Measurements from ENCODE around the gene ST7. TPM values are rescaled to one million over a fixed set of nuclear protein-coding genes. Genes with fewer than 3 reads are reported as not detected.

The ST7 gene
- total RNA-seq, 2 experiments from 2014 or later, result 9.6 to 10.7 TPM

GRCh38 chr7:117036836-117037235 is 83.5 kb downstream of the ST7 start:
- Histone ChIP-seq H3K79me2 (ENCODE audit: insufficient read depth, low read depth, low read length) (no peaks in the 10 kb centered on the region), H3K4me2 (ENCODE audit: low read length) (no peak overlapping the region), H3K27ac (ENCODE audit: low read depth, low read length, poor library complexity, severe bottlenecking) (no peak overlapping the region), H3K4me1 (ENCODE audit: insufficient read depth, low read length, poor library complexity, severe bottlenecking) (no peaks in the 10 kb centered on the region), H3K9me2 (ENCODE audit: insufficient read depth, low read length) (no peaks in the 10 kb centered on the region), H4K20me1 (ENCODE audit: insufficient read depth, low read length) (peaks cover 7% of the 10 kb centered on the region; the same call in 1 of the 2 replicates), H3K4me3 (ENCODE audit: low read depth, low read length, poor library complexity, severe bottlenecking) (no peak overlapping the region), H3K9me3 (ENCODE audit: low read length) (no peaks in the 10 kb centered on the region), H3K36me3 (ENCODE audit: insufficient read depth, low read length) (no peaks in the 10 kb centered on the region), H2AFZ (ENCODE audit: low read length) (no peak overlapping the region)
- BruUV-seq (replicated peaks), result no TSS peak
- ChIA-PET POLR2A (no interaction called here), CTCF (ENCODE audit: unreplicated experiment) (no interaction called here)
- no peak for TF ChIP-seq CTCF (conservative IDR thresholded peaks at IDR 0.05; ENCODE audit: low read length)
- no peak for TF ChIP-seq EZH2phosphoT487 (IDR thresholded peaks at IDR 0.05; ENCODE audit: borderline replicate concordance, low read depth, low read length)
- no peak for DNase-seq (ENCODE audit: low spot score)
- intact Hi-C loops (cut with micrococcal nuclease; ENCODE audit: unreplicated experiment), result no loop called here

- CTCF ChIA-PET (ENCODE audit: unreplicated experiment), result no interaction called here
- H3K79me2 ChIP-seq (ENCODE audit: insufficient read depth, low read depth, low read length), result no peaks in the 10 kb centered on the region
- no peaks in the 10 kb centered on the region for H3K9me3 ChIP-seq (ENCODE audit: low read length)
- H3K27ac ChIP-seq (ENCODE audit: low read depth, low read length, poor library complexity, severe bottlenecking), result no peak overlapping the region
- POLR2A ChIA-PET, result no interaction called here
- no peak overlapping the region for H3K4me2 ChIP-seq (ENCODE audit: low read length)
- no peak overlapping the region for H3K4me3 ChIP-seq (ENCODE audit: low read depth, low read length, poor library complexity, severe bottlenecking)
- intact Hi-C loops (cut with micrococcal nuclease; ENCODE audit: unreplicated experiment), result no loop called here
- peaks cover 7% of the 10 kb centered on the region; the same call in 1 of the 2 replicates for H4K20me1 ChIP-seq (ENCODE audit: insufficient read depth, low read length)
- no TSS peak for BruUV-seq (replicated peaks)
- H3K36me3 ChIP-seq (ENCODE audit: insufficient read depth, low read length), result no peaks in the 10 kb centered on the region
- H3K9me2 ChIP-seq (ENCODE audit: insufficient read depth, low read length), result no peaks in the 10 kb centered on the region
- no peaks in the 10 kb centered on the region for H3K4me1 ChIP-seq (ENCODE audit: insufficient read depth, low read length, poor library complexity, severe bottlenecking)
- H2AFZ ChIP-seq (ENCODE audit: low read length), result no peak overlapping the region
- DNase-seq (ENCODE audit: low spot score), result no peak
- TF ChIP-seq CTCF (conservative IDR thresholded peaks at IDR 0.05; ENCODE audit: low read length) (no peak), EZH2phosphoT487 (IDR thresholded peaks at IDR 0.05; ENCODE audit: borderline replicate concordance, low read depth, low read length) (no peak)
These were observed 85.1 kb downstream of the ST7 start for GRCh38 chr7:117038408-117038807.

GRCh38 chr7:117041007-117041406 is 87.7 kb downstream of the ST7 start:
- no peak for DNase-seq (ENCODE audit: low spot score)
- Histone ChIP-seq H3K4me3 (ENCODE audit: low read depth, low read length, poor library complexity, severe bottlenecking) (no peak overlapping the region), H3K79me2 (ENCODE audit: insufficient read depth, low read depth, low read length) (no peaks in the 10 kb centered on the region), H3K9me3 (ENCODE audit: low read length) (no peaks in the 10 kb centered on the region), H3K27ac (ENCODE audit: low read depth, low read length, poor library complexity, severe bottlenecking) (no peak overlapping the region), H3K9me2 (ENCODE audit: insufficient read depth, low read length) (no peaks in the 10 kb centered on the region), H3K4me1 (ENCODE audit: insufficient read depth, low read length, poor library complexity, severe bottlenecking) (no peaks in the 10 kb centered on the region), H4K20me1 (ENCODE audit: insufficient read depth, low read length) (peaks cover 6% of the 10 kb centered on the region; the same call in 1 of the 2 replicates), H3K4me2 (ENCODE audit: low read length) (no peak overlapping the region), H3K36me3 (ENCODE audit: insufficient read depth, low read length) (no peaks in the 10 kb centered on the region), H2AFZ (ENCODE audit: low read length) (no peak overlapping the region)
- intact Hi-C loops (cut with micrococcal nuclease; ENCODE audit: unreplicated experiment), result no loop called here
- CTCF ChIA-PET (ENCODE audit: unreplicated experiment), result no interaction called here
- TF ChIP-seq CTCF (conservative IDR thresholded peaks at IDR 0.05; ENCODE audit: low read length) (no peak), EZH2phosphoT487 (IDR thresholded peaks at IDR 0.05; ENCODE audit: borderline replicate concordance, low read depth, low read length) (no peak)
- POLR2A ChIA-PET, result no interaction called here
- no TSS peak for BruUV-seq (replicated peaks)

Data from OCI-LY7 (cell line).